ENCODE results near the gene PRUNE2.
"Not testable (repeated sequence)": the region's sequence is repeated elsewhere in the genome, so short reads cannot be mapped to it uniquely, and the experiment has no call there.

PRUNE2 gene

DNA sequence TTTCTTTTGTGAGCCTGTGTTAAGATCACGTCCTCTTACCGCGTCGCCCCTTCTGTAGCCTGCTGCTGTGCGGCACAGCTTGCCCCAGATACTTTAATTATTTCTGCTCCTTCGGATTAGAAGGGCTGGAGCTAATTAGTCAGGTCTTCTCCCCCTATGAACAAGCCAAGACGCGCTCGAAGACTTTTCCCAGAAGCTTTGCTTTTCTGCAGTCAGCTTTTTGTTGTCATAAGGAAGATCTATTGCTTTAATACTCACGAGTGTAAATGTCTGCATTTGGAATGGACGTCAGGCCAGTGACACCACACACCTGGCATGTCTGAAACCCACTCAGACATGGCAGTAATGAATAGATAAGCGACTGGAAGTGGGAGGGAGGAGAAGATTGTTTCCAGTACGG is 37.0 kb downstream of the PRUNE2 start:
- DNase-seq (ENCODE audit: low read depth): no peak

DNA sequence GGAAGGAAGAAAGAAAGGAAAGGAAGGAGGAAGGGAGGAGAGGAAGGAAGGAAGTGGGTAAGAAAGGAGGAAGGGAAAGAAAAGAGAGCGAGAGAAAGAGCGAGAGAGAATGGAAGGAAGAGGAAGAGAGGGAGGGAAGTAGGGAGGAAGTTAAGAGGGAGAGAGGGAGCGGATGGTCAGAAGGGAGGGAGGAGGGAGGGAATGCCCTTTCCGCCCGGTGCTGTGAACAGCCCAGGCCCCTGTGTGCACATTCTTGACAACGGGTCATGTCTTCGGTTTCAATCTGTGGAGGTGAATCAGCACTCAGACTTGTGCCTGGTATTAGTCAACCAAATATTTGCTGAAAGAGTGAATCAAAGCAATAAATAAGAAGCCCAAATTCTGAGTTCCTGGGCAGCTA is 39.2 kb downstream of the PRUNE2 start:
- DNase-seq (ENCODE audit: low read depth): no peak

DNA sequence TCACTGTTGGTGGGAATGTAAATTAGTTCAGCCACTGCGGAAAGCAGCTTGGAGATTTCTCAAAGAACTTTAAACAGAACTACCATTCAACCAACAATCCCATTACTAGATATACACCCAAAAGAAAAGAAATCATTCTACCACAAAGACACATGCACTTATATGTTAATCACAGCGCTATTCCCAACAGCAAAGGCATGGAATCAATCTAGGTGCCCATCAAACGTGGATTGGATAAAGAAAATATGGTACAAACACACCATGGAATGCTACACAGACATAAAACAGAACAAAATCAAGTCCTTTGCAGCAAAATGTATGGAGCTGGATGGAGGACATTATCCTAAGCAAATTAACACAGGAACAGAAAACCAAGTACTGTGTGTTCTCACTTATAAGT is 42.1 kb downstream of the PRUNE2 start:
- DNase-seq (ENCODE audit: low read depth): no peak

DNA sequence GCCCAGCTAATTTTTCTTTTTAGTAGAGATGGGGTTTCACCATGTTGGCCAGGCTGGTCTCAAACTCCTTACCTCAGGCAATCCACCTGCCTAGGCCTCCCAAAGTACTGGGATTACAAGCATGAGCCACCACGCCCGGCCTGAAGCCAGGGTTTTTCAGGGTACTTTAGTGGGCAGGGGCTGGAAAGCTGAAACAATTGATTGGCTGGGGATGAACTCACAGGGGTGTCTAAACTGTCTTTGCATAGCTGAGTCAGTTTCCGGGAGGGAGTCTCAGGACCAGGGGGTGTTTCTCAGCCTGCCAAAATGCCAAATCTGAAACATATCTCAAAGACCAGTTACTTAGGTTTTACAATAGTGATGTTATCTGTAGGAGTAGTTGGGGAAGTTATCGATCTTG is 46.1 kb downstream of the PRUNE2 start:
- DNase-seq (ENCODE audit: low read depth): no peak

DNA sequence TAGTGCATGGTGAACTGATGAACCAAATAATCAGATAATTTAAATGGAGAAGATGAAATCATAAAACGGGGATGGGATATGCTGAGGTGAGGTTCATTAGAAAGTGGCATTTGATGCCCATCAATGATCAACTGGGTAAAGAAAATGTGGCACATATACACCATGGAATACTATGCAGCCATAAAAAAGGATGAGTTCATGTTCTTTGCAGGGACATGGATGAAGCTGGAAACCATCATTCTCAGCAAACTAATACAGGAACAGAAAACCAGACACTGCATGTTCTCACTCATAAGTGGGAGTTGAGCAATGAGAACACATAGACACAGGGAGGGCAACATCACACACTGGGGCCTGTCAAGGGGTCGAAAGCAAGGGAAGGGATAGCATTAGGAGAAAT is 47.7 kb downstream of the PRUNE2 start:
- DNase-seq (ENCODE audit: low read depth): not testable (repeated sequence)

DNA sequence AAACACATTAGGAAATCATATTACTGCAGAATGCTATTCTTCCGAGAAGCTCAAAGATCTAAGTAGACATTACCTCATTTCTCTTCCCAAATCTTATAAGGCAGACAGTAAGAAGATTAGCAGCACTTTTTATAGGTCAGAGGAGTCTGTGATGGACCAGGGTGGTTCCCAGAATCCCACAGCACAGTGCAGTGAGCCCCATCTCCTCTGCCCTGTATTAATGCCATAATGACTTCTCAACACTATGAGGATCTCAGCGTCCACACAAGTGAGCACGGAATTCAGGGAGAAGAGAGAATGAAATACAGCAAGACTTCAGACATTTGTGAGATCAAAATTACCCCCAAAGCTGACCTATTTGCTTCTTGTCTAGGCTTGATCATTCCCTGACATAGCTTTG is 49.9 kb downstream of the PRUNE2 start:
- no peak for DNase-seq (ENCODE audit: low read depth)

DNA sequence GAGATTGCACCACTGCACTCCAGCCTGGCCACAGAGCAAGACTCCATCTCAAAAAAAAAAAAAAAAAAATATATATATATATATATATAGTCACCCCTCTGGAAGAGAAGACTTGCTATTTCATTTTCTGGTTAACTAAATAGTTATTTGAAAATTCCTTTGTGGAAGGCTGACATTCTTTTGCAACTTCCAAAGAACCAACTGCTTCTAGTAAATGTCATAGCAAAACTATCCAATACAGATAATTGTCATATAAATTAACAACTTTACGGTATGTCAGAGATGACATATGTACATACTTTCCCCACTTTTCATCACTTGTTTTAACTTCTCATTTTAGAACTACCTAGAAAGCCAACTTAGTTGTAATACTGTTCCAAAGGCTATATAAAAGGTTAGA is 50.9 kb downstream of the PRUNE2 start:
- DNase-seq (ENCODE audit: low read depth): no peak

DNA sequence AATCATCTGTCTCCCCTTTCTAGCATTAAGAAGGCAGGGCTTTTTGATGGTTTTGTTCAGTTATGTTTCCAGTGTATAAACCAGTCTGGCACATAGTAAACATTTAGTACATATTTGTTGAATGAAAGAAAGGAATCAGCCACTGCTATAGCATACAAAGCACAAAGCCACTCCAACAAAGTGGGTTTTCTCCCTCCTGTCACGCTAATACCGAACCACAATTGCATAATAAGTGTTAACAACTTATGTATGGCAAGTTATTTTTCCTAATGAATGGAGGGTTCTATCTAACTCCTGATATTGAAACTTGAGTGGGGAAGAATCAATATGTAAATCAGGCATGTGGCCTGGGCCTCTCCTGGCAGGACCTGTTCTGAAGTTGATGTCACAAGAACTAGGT is 53.9 kb downstream of the PRUNE2 start:
- DNase-seq (ENCODE audit: low read depth): no peak

DNA sequence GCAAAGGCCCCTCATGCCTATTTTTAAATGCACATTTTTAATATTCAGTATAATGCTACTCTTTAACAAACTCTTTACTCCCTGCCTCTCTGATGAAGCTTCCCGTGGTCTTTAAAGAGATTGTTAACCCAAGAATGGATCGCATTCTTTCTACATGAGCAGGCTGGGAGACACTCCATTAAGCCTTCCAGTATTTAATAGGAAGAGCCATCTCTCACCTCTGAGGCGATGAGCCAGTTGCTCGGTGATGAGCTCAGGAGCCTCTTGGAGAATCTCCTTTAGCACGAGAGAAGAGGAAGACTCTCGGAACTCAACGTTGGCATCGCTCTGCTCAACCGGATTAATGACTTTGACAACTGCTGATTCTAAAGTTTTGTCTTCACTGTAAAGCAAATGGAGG is 59.6 kb downstream of the PRUNE2 start:
- DNase-seq (ENCODE audit: low read depth): no peak

DNA sequence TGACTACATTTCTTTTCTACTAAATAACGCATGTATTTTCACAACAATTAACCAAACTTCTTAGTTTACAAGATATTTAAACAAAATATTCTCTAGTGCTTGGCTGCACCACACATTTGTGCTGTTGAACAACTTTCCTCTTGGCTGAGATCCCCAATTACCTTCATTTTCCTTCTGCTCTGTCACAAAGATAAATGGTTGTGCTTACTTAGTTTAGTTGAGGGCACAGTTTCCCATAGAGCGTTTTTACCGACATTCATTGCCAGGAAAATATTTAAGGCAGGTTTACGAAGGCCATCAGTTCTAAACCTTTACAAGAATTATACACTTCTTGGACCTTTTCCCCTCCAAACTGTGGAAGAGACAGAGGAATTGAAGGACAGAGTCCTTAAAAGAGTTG is 60.7 kb downstream of the PRUNE2 start:
- no peak for DNase-seq (ENCODE audit: low read depth)

DNA sequence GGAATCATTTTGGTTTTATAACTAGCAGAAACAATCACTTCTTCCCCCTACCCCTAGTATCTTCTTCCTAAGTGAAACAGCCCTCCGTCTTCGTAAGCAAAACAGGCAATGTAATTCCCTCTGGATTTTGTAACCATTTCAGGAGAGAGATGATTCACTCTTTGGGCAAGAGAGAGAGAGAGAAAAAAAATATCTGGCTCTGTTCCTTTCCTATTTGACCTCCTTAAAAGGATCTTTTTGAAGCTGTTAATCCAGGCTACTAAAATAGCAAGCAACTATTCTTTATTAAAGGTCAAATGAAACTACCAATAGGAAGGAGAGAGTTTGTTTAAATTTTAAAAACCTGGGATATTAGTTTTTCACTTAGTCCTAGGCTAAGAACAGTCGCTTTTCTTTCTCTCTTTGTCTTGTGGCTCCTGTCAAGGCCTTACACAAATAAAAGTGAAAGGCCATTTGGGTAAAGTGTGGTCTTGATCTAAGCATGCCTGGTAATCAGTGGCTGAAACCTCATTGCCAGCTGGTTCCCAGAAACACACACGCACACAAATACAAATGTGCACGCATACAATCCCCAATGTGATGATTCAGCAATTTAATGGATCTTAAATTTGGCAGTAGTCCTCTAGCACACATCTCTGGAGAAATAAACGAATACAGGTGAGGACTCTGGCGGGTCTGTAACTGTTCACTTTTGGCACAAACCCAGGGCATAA is 70.2 kb downstream of the PRUNE2 start:
- DNase-seq (ENCODE audit: low read depth): no peak

DNA sequence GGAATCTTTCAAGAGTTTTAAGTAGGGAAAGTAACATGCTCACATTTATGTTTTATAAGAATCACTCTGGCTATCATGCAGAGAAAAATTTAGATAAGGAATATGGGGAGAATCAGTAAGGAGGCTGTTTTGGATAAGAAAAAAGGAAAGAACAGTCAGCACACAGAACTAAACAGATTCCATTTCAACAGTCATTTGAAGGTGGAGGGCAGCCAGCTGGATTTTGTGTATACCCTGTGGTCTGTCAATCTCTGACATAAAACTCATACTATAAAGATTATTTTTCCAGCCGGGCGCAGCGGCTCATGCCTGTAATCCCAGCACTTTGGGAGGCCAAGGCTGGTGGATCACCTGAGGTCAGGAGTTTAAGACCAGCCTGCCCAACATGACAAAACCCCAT is 77.5 kb downstream of the PRUNE2 start:
- DNase-seq (ENCODE audit: low read depth): no peak

DNA sequence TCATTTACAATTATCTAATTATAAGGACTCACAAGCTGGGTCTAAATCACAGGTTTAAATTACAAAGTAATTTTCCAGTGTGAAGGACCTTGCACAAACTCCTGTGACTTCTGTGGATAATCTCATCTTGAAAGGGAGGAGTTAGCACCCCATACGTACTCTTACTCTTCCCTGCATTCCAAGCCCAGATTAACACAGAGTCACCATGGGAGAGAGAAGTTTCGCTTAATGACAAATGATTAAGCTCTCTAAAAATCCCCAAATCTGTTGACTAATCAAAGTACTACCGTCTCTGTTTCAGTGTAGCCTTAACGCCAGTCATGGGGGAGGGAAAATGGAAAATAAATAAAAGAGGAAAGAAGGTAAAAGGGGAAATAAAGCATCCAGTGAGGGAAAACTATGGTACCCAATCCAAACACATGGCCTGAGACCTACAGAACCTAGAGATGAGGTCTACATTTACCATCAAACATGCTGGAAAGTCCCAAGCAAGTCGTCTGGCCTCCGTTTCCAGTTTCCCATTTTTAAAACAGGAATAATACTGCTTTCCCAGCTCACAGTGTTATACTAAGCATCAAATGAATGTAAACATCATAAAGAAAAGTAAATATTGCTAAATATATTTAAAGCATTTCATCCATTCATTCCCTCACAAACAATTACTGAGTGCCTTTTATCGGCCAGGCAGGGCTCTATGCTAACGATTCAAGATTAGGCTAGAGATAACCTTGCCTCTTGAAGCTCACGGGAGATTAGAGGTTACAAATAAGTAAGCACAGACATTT is 78.4 kb downstream of the PRUNE2 start:
- no peak for DNase-seq (ENCODE audit: low read depth)

DNA sequence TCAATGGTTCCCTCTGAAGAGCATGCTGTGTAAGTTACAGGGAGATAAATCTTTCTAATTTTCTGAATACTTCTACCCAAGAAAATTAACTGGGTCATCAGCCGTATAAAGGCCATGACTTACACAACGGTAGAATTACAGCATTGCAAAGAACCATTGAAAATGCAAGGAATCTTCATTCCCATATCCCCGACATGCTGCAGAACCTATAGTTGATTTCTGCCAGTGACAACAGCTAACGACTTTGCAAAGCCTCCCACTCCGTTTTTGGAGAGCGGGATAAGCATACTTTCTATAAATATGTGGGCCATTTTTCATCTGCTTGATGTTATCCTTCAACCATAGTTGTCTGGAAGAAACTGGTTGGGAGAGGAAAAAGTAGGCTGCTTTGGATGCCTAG is 85.5 kb downstream of the PRUNE2 start:
- no peak for DNase-seq (ENCODE audit: low read depth)

DNA sequence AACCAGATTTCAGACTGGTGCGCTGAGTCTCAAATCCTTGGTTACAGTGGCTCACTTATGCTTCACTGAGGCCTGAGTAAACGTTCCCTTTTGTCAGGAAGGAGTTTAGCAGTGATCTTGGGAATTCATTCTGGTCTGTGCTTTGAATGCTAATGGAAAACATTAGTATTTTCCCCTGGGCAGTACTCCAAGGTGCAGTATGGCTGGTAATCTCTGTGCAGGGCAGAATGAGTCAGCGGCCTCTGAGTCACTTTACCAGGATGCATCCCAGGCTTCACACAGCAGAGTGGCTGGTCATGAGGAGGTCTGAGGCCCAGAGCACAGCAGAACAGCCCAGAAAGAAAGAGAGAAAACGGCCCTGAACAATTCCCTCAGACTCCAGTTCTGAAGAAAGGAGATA is 87.6 kb downstream of the PRUNE2 start:
- DNase-seq (ENCODE audit: low read depth): no peak

DNA sequence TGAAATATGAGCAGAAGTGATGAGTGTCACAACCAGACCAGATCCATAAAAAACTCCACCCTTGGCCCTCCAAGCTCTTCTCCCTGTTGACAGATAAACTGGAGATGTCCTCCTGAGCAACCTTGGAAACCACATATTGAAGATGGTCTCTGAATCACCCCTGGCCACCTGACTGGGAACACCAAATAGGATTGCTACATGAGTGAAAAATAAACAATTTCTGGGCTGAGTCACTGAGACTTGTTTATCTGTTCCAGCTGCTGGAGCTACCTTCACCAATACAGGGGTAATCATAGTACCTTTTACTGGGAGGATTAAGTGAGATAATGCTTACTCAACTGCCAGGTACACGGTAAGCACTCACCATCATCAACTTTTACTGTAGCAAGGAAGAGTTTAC is 88.4 kb downstream of the PRUNE2 start:
- no peak for DNase-seq (ENCODE audit: low read depth)

DNA sequence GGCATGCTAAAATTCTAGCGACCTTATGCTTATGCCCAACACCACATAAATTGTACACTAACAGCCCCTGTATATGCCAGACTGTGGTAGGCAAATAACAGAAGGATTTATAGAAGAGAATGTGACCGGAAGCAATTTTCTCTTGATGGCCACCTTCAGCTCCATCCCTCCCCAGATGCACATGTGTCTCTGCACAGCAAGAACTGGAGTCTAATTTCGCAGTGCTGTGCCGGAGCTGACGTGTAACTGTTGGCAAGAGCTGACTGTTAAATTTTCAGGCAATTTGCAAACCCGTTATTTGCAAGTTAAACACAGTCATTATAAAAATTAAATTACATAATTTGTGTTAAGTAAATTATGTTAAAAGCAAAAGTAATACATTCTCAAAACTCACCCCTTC is 93.3 kb downstream of the PRUNE2 start:
- DNase-seq (ENCODE audit: low read depth): no peak

DNA sequence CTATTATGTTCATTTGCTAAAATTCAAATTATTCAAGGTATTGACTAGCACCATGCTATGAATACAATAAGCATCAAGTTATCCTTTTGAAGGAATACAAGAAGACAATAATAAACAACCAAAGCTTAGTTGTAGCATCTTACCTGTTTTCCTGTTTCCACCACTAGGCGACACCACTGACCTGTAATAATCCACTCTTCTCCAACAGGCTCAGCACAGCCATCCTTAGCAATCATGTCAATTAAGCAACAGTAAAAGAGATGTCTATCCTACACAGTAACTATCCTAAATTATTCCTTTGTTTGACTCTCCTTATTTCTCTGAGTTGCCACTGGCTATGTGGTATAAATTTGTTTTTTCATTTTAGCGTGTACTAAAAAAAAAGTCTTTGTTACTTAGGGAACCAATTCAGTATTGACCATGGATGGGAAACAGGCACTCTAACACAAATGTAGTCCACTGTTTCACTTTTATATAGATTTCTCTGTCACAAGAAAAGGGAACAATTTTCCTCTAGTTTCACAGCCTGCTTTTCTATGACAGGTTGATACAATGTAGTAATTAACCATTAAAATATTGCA is 95.4 kb downstream of the PRUNE2 start:
- no peak for DNase-seq (ENCODE audit: low read depth)

DNA sequence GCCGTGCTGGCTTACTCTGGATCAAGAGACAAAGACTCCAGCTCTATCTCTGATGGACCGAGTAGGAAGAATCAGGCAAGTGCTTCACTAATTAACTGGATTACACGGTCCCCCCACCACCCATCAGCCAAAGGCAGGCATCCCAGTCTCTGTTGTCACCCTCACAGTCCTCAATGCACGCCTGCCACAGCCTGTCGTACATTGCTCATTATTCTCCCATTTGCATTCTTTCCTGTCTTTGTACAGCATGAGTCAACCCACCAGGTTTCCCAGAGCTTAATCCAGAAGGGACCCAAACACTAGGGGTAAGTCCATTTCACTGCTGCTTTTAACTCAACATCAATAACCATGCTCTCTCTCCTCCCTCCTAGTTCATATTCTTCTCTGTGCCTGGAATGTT is 97.3 kb downstream of the PRUNE2 start:
- DNase-seq (ENCODE audit: low read depth): no peak

DNA sequence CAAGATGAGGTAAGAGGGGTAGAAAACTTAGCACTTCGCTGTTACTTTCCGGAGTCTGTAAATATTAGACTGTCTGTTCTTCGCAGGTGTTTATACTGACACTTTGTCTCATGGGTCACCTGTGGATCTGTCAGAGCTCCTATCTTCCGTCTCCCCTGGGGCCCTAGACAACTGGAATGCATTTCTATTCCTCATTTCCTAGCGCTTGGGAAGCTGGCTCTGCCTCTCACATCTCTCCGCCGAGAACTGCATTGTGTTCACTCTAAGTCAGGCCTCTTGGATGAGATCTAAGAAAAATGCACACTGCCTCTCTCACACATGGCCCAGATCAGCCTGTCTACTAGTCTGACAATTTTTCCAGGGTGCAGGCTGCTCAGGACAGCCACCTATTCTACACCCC is 102.2 kb downstream of the PRUNE2 start:
- DNase-seq (ENCODE audit: low read depth): no peak

DNA sequence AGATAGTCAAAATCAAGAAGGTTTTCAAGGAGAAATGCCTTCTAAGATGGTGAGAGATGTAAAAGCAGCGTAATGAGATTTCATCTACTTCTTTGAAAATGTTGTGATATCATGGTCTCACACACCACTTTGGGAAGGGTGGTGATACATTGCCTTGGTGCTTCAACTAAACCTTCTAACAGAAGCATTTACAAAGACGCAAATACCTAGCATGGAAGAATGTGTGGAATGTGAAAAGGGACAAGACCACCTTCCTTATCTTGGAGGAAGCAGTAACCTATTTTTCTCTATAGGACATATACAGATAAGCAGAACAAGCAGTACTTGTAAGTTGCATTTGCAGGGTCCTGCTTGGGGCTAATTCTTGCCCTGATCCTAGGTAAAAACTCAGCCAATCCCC is 102.8 kb downstream of the PRUNE2 start:
- no peak for DNase-seq (ENCODE audit: low read depth)

DNA sequence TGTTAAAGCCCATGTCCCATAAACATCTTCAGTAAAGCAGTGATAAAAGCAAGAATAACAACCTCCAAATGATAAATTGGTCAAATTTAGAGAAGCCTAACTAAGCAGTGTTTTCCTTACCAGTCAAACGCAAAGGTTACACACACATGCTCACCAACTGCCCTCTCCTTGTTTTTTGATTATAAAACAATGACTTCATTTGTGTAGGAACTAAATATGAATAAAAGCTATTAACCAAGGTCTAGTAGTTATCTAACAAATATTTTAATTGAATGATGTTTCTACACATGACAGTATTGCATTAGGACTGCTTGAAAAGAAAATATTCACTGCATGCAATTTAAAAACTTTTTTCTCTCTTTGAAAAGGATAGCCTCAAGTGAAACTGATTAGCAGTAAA is 105.0 kb downstream of the PRUNE2 start:
- no peak for DNase-seq (ENCODE audit: low read depth)

DNA sequence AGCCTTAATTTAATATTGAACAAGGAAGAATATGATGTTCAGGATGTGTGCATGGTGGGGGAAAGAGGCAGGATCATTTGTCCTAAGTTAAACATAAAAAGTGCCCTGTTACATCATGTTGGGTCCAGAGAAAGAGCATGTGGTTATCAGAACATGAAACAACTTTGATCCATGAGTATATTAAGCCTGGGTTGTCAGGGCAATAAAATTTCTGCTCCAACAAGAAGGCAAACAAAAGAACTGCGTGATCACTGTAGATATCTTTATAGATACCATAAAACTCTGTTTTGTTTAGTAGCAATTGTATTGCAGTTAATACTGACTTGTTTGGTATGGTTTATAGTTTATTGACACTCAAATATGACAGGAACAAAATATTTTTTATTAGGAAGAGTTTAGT is 106.4 kb downstream of the PRUNE2 start:
- DNase-seq (ENCODE audit: low read depth): no peak

DNA sequence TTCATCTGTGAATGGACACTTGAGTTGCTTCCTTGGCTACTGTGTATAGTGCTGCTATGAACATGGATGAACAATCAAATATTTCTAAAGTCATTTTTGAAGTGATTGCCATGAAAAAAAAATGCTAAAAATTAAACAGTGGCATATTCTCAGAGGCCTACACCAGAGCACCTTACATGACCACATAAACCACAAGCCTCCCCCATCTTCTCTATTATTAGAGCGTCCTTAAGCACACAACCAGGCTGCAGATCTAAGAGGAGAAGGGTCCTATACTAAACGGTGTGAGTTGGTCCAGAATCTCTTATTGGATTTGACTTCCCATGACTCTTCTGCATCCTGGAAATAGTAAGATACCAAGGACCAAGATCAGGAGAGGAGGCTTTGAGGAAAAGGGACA is 107.4 kb downstream of the PRUNE2 start:
- DNase-seq (ENCODE audit: low read depth): no peak

All from CMK (cell line).